K562 (cell line): Measurements from ENCODE around the gene WDR45B. TPM values are rescaled to one million over a fixed set of nuclear protein-coding genes. Genes with fewer than 3 reads are reported as not detected.

Experiments used
- ARID2 ChIP-seq: fragments of 450-650 bp; IDR thresholded peaks from 2 replicates; pipeline ENCODE4 v1.6.1; 2017; ENCODE audit warnings: antibody characterized with exemption, mild to moderate bottlenecking
- BRF1 ChIP-seq: IDR thresholded peaks from 3 replicates; pipeline ENCODE4 v1.6.1; 2011; ENCODE audit warnings: borderline replicate concordance, mild to moderate bottlenecking; ENCODE audit not compliant: insufficient read length; ENCODE audit errors: extremely low read depth
- CAMTA2 ChIP-seq: fragments of 250-450 bp; sonication (Bioruptor Pico); conservative IDR thresholded peaks from 2 replicates; pipeline ENCODE4 v1.5.1; 2022
- CCAR2 ChIP-seq: fragments of 200-400 bp; formaldehyde crosslinking; IDR thresholded peaks from 2 replicates; pipeline ENCODE4 v1.6.1; 2017; ENCODE audit warnings: mild to moderate bottlenecking, low read depth, low read length
- CHD1 ChIP-seq: fragments of 200-600 bp; sonication (generic); IDR thresholded peaks from one replicate; pipeline ENCODE4 v1.6.1; 2012; ENCODE audit warnings: mild to moderate bottlenecking, moderate library complexity, low read length, inconsistent platforms
- CHD2 ChIP-seq: IDR thresholded peaks from 2 replicates; pipeline ENCODE4 v1.6.1; 2011; ENCODE audit warnings: low read depth, low read length
- CREB3L1 ChIP-seq: fragments of 450-650 bp; IDR thresholded peaks from 2 replicates; pipeline ENCODE4 v1.6.1; 2014; ENCODE audit warnings: low read depth, mild to moderate bottlenecking, moderate library complexity, borderline replicate concordance
- ELF1 ChIP-seq: fragments of 200-800 bp; sonication (Bioruptor generic); IDR thresholded peaks from 2 replicates; pipeline ENCODE4 v1.6.1; 2016; ENCODE audit warnings: missing genetic modification characterization, missing compliant biosample characterization
- FOXJ2 ChIP-seq: fragments of 200-800 bp; sonication (Bioruptor generic); IDR thresholded peaks from 2 replicates; pipeline ENCODE4 v1.6.1; 2016; ENCODE audit warnings: missing genetic modification characterization, missing compliant biosample characterization
- HDAC1 ChIP-seq, 2 experiments: fragments of 450-650 bp; IDR thresholded peaks; 2 replicates each; pipeline ENCODE4 v1.6.1; 2016 to 2017; ENCODE audit warnings: inconsistent platforms in 1 of 2, mild to moderate bottlenecking in 1 of 2, moderate library complexity in 1 of 2
- HNRNPH1 ChIP-seq: fragments of 200-400 bp; formaldehyde crosslinking; optimal IDR thresholded peaks from 2 replicates; pipeline ENCODE3; 2017; ENCODE audit warnings: low read depth, mild to moderate bottlenecking, low read length, moderate library complexity
- JUN ChIP-seq, 2 experiments: sonication (generic) in 1 of 2; formaldehyde crosslinking in 1 of 2; IDR thresholded peaks; 2 replicates each; pipeline versions ENCODE4 v1.6.1 to v1.8.0; 2012 to 2022; ENCODE audit warnings: borderline replicate concordance in 2 of 2, mild to moderate bottlenecking in 2 of 2, improper control_type of control experiment in 1 of 2, low read depth in 1 of 2, low read length in 1 of 2, missing genetic modification reagents in 1 of 2
- JUND ChIP-seq, 2 experiments: IDR thresholded peaks; 2 replicates in 1 of 2; 3 replicates in 1 of 2; pipeline ENCODE4 v1.6.1; 2011; ENCODE audit warnings: borderline replicate concordance in 2 of 2, low read depth in 2 of 2, low read length in 2 of 2, improper control_type of control experiment in 1 of 2, missing biosample characterization in 1 of 2, missing genetic modification characterization in 1 of 2, missing genetic modification reagents in 1 of 2
- KLF1 ChIP-seq: fragments of 450-650 bp; IDR thresholded peaks from 2 replicates; pipeline ENCODE4 v1.6.1; 2016; ENCODE audit warnings: missing genetic modification characterization, missing compliant biosample characterization
- NKRF ChIP-seq: fragments of 450-650 bp; IDR thresholded peaks from 2 replicates; pipeline ENCODE4 v1.6.1; 2016; ENCODE audit warnings: borderline replicate concordance
- RBBP5 ChIP-seq: fragments of 200-600 bp; sonication (generic); IDR thresholded peaks from 2 replicates; pipeline ENCODE4 v1.6.1; 2012; ENCODE audit warnings: borderline replicate concordance, mild to moderate bottlenecking, low read length, control low read depth, inconsistent platforms; ENCODE audit not compliant: insufficient read depth, poor library complexity, severe bottlenecking
- TRIM24 ChIP-seq, 2 experiments: fragments of 450-650 bp; IDR thresholded peaks; 2 replicates each; pipeline ENCODE4 v1.6.1; 2016
- ZBED1 ChIP-seq: IDR thresholded peaks from 2 replicates; pipeline ENCODE4 v1.6.1; 2014
- ZNF444 ChIP-seq: fragments of 250-450 bp; sonication (Bioruptor Pico); IDR thresholded peaks from 2 replicates; pipeline ENCODE4 v1.4.0; 2020; ENCODE audit warnings: mild to moderate bottlenecking, moderate library complexity
- ZNF609 ChIP-seq: sonication (generic); formaldehyde crosslinking; IDR thresholded peaks from 2 replicates; pipeline ENCODE4 v1.8.1; 2023; ENCODE audit warnings: missing genetic modification reagents, mild to moderate bottlenecking, borderline replicate concordance
- polyA plus RNA-seq, 8 experiments: library from polyadenylated mRNA; depleted of rRNA in 4 of 8; stranded (reverse) in 5 of 8; unstranded in 3 of 8; fragments of >200 nt; fragmentation: Nextera tagmentation in 2 of 8; fragmentation: Illumina TruSeq in 1 of 8; extraction: Ambion mirVana in 2 of 8; extraction: Trizol in 1 of 8; gene quantifications; 2 replicates each; pipeline versions ENCODE4 v1.2.1 to v1.2.3, GENCODE V29; 2011 to 2014; ENCODE audit warnings: inconsistent platforms in 1 of 8, missing spikeins in 1 of 8
- total RNA-seq, 7 experiments: library from RNA; depleted of rRNA in 6 of 7; stranded (reverse); fragments of >200 nt in 6 of 7; fragmentation: Illumina TruSeq in 2 of 7; extraction: Trizol in 2 of 7; gene quantifications; 2 replicates each; pipeline versions ENCODE4 v1.2.1 to v1.2.3, GENCODE V29; 2011 to 2021; ENCODE audit warnings: low replicate concordance in 1 of 7

WDR45B gene
- total and polyA plus RNA-seq, 9 of the 15 experiments (the other 6 are each of a cell fraction or from before 2014, with no cell fraction given), result 0.72 to 74.4 (median 35.9) TPM

- TF ChIP-seq ZNF609 (CRISPR knock-in tag), result no peak
- TF ChIP-seq CHD2, result no peak
- no peak for TF ChIP-seq FOXJ2 (tag)
- TF ChIP-seq CHD1, result peak; percentile 41
- peak; percentile 52; the same call in 1 of the 2 replicates for TF ChIP-seq NKRF
- no peak for TF ChIP-seq ARID2
- no peak for TF ChIP-seq KLF1
- TF ChIP-seq ELF1 (tag), result no peak
- TF ChIP-seq JUND (IDR thresholded peaks at IDR 0.05; ENCODE audit: borderline replicate concordance, low read depth, low read length), result no peak
- TF ChIP-seq JUND (tag; IDR thresholded peaks at IDR 0.05; ENCODE audit: borderline replicate concordance, low read depth, low read length), result no peak
- TF ChIP-seq ZNF444 (CRISPR knock-in tag), result no peak
- no peak for TF ChIP-seq BRF1
- TF ChIP-seq CCAR2, result no peak
- TF ChIP-seq HDAC1 (IDR thresholded peaks at IDR 0.05), result 0 out of 4 replicates have a peak, but pooled peaks of 1 of the 2 experiments have one; percentile 9
- no peak for TF ChIP-seq RBBP5
- TF ChIP-seq CAMTA2 (CRISPR knock-in tag), result no peak
- no peak for TF ChIP-seq JUN (IDR thresholded peaks at IDR 0.05; ENCODE audit: borderline replicate concordance, low read depth, low read length)
- 0 out of 2 replicates have a peak, but pooled peaks have one; percentile 7 for TF ChIP-seq JUN (CRISPR knock-in tag; IDR thresholded peaks at IDR 0.05; ENCODE audit: borderline replicate concordance)
- no peak for TF ChIP-seq TRIM24 (IDR thresholded peaks at IDR 0.05)
- TF ChIP-seq CREB3L1, result no peak
- TF ChIP-seq ZBED1, result no peak
- TF ChIP-seq HNRNPH1, result no peak
These were observed 565 bp downstream of the WDR45B start (continued) for GRCh38 chr17:82647593-82648164.
